ENCODE data around the gene PTPRN2. TPM values are rescaled to one million over a fixed set of nuclear protein-coding genes. Genes with fewer than 3 reads are reported as not detected.

PTPRN2 gene
- total RNA-seq, 1 donor from 2014 or later = 2.4 TPM

GRCh38 chr7:157764193-157764592 is 823.4 kb downstream of the PTPRN2 start:
- Histone ChIP-seq H3K36me3 (ENCODE audit: control insufficient read depth, insufficient read depth, low read length) (no peaks in the 10 kb centered on the region), H3K27me3 (ENCODE audit: control insufficient read depth, insufficient read depth, low read length) (peaks cover 7% of the 10 kb centered on the region), H3K4me3 (ENCODE audit: low read depth, low read length) (no peak overlapping the region)
- no peak for TF ChIP-seq CTCF (IDR thresholded peaks at IDR 0.05; ENCODE audit: insufficient read depth, low read length, poor library complexity, severe bottlenecking)
- DNase-seq (ENCODE audit: low read depth) = no peak

GRCh38 chr7:157763279-157764000 is 824.2 kb downstream of the PTPRN2 start:
- H3K27me3 ChIP-seq (ENCODE audit: control insufficient read depth, insufficient read depth, low read length) = peaks cover 2% of the 10 kb centered on the region
- DNase-seq (ENCODE audit: low read depth) = no peak
- no peak overlapping the region for H3K4me3 ChIP-seq (ENCODE audit: low read depth, low read length)
- no peaks in the 10 kb centered on the region for H3K36me3 ChIP-seq (ENCODE audit: control insufficient read depth, insufficient read depth, low read length)
- no peak for TF ChIP-seq CTCF (IDR thresholded peaks at IDR 0.05; ENCODE audit: insufficient read depth, low read length, poor library complexity, severe bottlenecking)

DNA sequence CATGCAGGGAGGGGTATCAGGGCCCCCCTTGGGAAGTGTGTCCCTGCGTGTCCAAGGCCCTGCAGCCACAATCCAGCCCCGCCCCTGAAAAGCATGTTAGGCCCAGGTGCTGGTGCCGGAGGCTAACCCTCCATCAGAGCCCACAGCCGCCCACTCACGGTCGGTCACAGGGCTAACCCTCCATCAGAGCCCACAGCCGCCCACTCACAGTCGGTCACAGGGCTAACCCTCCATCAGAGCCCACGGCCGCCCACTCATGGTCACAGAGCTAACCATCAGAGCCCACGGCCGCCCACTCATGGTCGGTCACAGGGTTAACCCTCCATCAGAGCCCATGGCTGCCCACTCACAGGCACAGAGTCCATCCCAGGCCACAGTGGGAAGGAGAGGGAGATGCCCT is 824.8 kb downstream of the PTPRN2 start:
- Histone ChIP-seq H3K4me3 (ENCODE audit: low read depth, low read length) (no peak overlapping the region), H3K27me3 (ENCODE audit: control insufficient read depth, insufficient read depth, low read length) (no peaks in the 10 kb centered on the region), H3K36me3 (ENCODE audit: control insufficient read depth, insufficient read depth, low read length) (no peaks in the 10 kb centered on the region)
- no peak for DNase-seq (ENCODE audit: low read depth)
- TF ChIP-seq CTCF (IDR thresholded peaks at IDR 0.05; ENCODE audit: insufficient read depth, low read length, poor library complexity, severe bottlenecking) = no peak

DNA sequence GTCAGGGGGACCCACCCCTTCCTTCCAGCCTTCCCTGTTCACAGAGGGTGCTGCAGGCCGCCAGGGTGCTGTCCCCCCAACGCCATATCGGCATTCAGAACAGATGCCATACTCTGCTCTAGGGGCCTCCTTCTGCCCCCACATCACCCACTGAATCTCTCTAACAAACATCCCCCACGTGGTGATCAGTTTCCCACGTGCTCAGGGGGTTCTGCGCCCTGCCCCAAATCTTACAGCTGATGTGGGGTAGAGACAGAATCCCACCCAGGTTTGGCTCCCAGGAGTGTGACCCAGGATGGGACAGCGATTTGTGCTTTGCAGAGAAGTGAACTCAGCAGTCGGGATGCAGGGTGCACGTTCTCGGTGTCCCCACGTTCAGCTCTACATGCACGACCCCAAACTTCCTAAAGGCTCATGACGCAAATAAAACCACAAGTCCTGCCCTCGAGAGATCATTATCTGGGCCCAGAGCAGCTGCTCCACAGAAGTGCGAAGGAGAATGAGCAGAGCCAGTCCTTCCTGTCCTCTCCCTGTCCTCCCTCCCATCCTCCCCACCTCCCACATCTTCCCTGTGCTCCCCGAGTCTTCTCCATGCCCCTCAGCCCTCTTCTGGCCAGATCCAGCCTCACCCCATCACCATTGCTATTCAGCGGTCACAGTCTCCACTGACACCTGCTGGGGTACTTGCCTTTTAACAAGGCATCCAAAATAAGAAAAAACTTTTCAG is 827.5 kb downstream of the PTPRN2 start:
- Histone ChIP-seq H3K4me3 (ENCODE audit: low read depth, low read length) (no peak overlapping the region), H3K27me3 (ENCODE audit: control insufficient read depth, insufficient read depth, low read length) (no peaks in the 10 kb centered on the region), H3K36me3 (ENCODE audit: control insufficient read depth, insufficient read depth, low read length) (no peaks in the 10 kb centered on the region)
- no peak for TF ChIP-seq CTCF (IDR thresholded peaks at IDR 0.05; ENCODE audit: insufficient read depth, low read length, poor library complexity, severe bottlenecking)
- DNase-seq (ENCODE audit: low read depth) = no peak

DNA sequence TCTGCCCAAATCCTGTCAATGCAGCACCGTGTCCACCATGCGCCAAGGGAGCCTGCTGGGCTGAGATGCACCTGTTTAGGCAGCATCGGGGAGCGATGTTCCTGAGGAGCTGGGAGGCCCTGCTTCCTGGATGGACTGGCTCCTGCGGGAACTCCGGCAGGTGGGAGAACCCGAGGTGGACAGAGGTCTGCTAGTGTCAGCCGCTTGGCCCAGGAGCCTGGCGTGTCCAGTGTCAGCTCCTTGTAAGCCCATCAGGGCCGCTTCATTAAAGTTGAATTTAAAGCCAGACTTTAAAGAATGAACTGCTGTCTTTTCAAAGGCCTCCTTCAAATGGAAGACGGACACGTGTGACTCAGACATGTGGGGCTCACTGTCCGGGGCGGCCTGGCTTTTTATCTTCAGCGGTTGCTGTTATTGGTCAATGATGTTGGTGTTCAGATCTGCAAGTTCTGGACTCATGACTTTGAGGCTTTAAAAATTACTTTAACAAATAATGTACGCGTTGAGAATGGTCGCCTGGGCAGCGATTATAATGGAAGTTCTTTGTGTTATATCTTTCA is 828.3 kb downstream of the PTPRN2 start:
- Histone ChIP-seq H3K4me3 (ENCODE audit: low read depth, low read length) (no peak overlapping the region), H3K27me3 (ENCODE audit: control insufficient read depth, insufficient read depth, low read length) (no peaks in the 10 kb centered on the region), H3K36me3 (ENCODE audit: control insufficient read depth, insufficient read depth, low read length) (no peaks in the 10 kb centered on the region)
- DNase-seq (ENCODE audit: low read depth) = no peak
- no peak for TF ChIP-seq CTCF (IDR thresholded peaks at IDR 0.05; ENCODE audit: insufficient read depth, low read length, poor library complexity, severe bottlenecking)

Data from kidney epithelial cell (primary cell).